ENCODE results near the gene TRPV3. TPM values are rescaled to one million over a fixed set of nuclear protein-coding genes. Genes with fewer than 3 reads are reported as not detected.

Gene TRPV3
- total RNA-seq, 1 experiment from 2014 or later: 3.6 TPM

DNA sequence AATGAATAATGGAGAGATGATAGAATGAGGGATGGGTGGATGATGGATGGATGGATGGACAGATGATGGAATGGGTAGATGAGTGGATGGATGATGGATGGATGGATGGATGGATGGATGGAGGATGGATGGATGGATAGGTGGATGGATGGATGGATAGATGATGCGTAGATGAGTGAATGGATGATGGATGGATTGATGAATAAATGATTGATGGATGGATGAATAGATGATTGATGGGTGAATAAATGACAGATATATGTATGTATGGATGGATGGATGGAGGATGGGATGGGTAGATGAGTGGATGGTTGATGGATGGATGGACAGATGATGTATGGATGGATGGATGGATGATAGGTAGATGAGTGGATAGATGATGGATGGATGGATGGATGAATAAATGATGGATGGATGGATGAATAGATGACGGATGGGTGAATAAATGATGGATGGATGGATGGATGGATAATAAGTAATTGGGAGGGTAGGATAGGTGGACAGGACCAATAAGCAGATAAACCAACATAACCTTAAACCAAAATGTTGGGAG is 7.9 kb downstream of the TRPV3 start:
- no peaks in the 10 kb centered on the region for H3K9me3 ChIP-seq (ENCODE audit: low read length)
- H3K36me3 ChIP-seq (ENCODE audit: low read depth, low read length): no peaks in the 10 kb centered on the region
- no peak overlapping the region for H3K4me2 ChIP-seq (ENCODE audit: low read length)
- ChIA-PET POLR2A (ENCODE audit: unreplicated experiment) (no interaction called here), CTCF (no interaction called here)
- no peaks in the 10 kb centered on the region for H3K9me2 ChIP-seq (replicated peaks; ENCODE audit: low read length)
- no peak overlapping the region for H2AFZ ChIP-seq (ENCODE audit: low read length)
- no TSS peak for BruUV-seq (replicated peaks)
- no peaks in the 10 kb centered on the region for H4K20me1 ChIP-seq (ENCODE audit: low read length)
- no peak overlapping the region for H3K4me3 ChIP-seq (ENCODE audit: low read length)
- H3K9ac ChIP-seq (ENCODE audit: low read length): no peak overlapping the region
- no peak for ATAC-seq
- peaks cover 8% of the 10 kb centered on the region; the same call in 1 of the 2 replicates for H3K4me1 ChIP-seq (ENCODE audit: insufficient read depth, low read length)
- intact Hi-C loops (cut with micrococcal nuclease): no loop called here
- H3K79me2 ChIP-seq (ENCODE audit: low read length): no peaks in the 10 kb centered on the region
- no peak overlapping the region for H3K27ac ChIP-seq (ENCODE audit: low read length)
- no peaks in the 10 kb centered on the region for H3F3A ChIP-seq (ENCODE audit: low read length, unreplicated experiment)
- TF ChIP-seq, protein P1, sequence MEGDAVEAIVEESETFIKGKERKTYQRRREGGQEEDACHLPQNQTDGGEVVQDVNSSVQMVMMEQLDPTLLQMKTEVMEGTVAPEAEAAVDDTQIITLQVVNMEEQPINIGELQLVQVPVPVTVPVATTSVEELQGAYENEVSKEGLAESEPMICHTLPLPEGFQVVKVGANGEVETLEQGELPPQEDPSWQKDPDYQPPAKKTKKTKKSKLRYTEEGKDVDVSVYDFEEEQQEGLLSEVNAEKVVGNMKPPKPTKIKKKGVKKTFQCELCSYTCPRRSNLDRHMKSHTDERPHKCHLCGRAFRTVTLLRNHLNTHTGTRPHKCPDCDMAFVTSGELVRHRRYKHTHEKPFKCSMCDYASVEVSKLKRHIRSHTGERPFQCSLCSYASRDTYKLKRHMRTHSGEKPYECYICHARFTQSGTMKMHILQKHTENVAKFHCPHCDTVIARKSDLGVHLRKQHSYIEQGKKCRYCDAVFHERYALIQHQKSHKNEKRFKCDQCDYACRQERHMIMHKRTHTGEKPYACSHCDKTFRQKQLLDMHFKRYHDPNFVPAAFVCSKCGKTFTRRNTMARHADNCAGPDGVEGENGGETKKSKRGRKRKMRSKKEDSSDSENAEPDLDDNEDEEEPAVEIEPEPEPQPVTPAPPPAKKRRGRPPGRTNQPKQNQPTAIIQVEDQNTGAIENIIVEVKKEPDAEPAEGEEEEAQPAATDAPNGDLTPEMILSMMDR (conservative IDR thresholded peaks at IDR 0.05; ENCODE audit: low read depth, low read length): no peak
- TF ChIP-seq EZH2 (IDR thresholded peaks at IDR 0.05; ENCODE audit: low read length, unreplicated experiment) (no peak), EZH2phosphoT487 (IDR thresholded peaks at IDR 0.05; ENCODE audit: borderline replicate concordance, low read length) (no peak)
- no peak for DNase-seq
- no peaks in the 10 kb centered on the region for H3K27me3 ChIP-seq (ENCODE audit: low read length)

DNA sequence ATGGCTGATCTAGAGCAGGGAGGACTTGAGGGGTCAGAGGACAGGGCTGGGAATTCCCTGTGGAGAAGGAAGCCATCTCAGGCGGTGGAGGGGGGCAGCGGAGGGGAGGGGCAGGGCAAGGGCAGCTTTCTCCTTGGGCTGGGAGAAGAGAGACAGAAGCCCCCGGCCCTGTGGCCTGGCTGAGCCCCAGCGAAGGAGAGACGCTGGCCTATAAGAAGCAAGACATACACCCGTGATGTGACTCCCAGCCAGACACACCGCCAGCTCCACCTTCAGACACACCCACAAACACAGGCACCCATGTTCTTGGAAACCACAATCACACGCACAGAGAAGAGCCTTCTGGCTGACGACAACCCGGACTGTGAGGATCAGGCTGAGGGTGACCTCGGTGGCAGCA is 10.0 kb downstream of the TRPV3 start:
- no peak overlapping the region for H3K9ac ChIP-seq (ENCODE audit: low read length)
- H3K4me1 ChIP-seq (ENCODE audit: insufficient read depth, low read length): peaks cover 8% of the 10 kb centered on the region; the same call in 1 of the 2 replicates
- H3K36me3 ChIP-seq (ENCODE audit: low read depth, low read length): no peaks in the 10 kb centered on the region
- TF ChIP-seq EZH2phosphoT487 (IDR thresholded peaks at IDR 0.05; ENCODE audit: borderline replicate concordance, low read length): no peak
- no peak for TF ChIP-seq EZH2 (IDR thresholded peaks at IDR 0.05; ENCODE audit: low read length, unreplicated experiment)
- TF ChIP-seq, protein P1 (conservative IDR thresholded peaks at IDR 0.05; ENCODE audit: low read depth, low read length): no peak
- H3K27ac ChIP-seq (ENCODE audit: low read length): no peak overlapping the region
- no peaks in the 10 kb centered on the region for H3K27me3 ChIP-seq (ENCODE audit: low read length)
- H3K4me2 ChIP-seq (ENCODE audit: low read length): no peak overlapping the region
- ChIA-PET CTCF (no interaction called here), POLR2A (ENCODE audit: unreplicated experiment) (no interaction called here)
- intact Hi-C loops (cut with micrococcal nuclease): no loop called here
- H2AFZ ChIP-seq (ENCODE audit: low read length): no peak overlapping the region
- H3K9me2 ChIP-seq (replicated peaks; ENCODE audit: low read length): no peaks in the 10 kb centered on the region
- H4K20me1 ChIP-seq (ENCODE audit: low read length): no peaks in the 10 kb centered on the region
- H3K4me3 ChIP-seq (ENCODE audit: low read length): no peak overlapping the region
- H3K79me2 ChIP-seq (ENCODE audit: low read length): no peaks in the 10 kb centered on the region
- H3K9me3 ChIP-seq (ENCODE audit: low read length): no peaks in the 10 kb centered on the region
- no peak for ATAC-seq
- no peaks in the 10 kb centered on the region for H3F3A ChIP-seq (ENCODE audit: low read length, unreplicated experiment)
- BruUV-seq (replicated peaks): no TSS peak
- no peak for DNase-seq

DNA sequence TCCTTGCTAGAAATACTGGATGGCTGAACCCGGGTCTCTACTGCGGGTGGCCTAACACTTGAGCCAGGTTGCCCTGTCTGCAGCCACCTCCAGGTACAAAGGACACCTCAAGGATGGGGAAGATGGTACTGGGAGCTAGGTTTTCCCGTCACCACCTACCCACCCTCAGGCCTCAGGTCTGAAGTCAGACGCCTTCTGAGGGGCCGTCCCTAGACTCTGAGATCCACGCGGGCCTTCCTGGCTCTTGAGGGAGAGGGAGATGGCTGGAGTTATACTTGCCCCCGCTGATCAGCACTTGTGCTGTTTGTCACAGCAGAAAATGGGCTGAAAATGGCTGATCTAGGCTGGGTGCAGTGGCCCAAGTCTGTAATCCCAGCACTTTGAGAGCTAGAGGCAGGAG is 10.6 kb downstream of the TRPV3 start:
- no peak overlapping the region for H3K4me2 ChIP-seq (ENCODE audit: low read length)
- intact Hi-C loops (cut with micrococcal nuclease): no loop called here
- H3K4me3 ChIP-seq (ENCODE audit: low read length): no peak overlapping the region
- no peaks in the 10 kb centered on the region for H4K20me1 ChIP-seq (ENCODE audit: low read length)
- no peaks in the 10 kb centered on the region for H3K36me3 ChIP-seq (ENCODE audit: low read depth, low read length)
- ChIA-PET POLR2A (ENCODE audit: unreplicated experiment) (no interaction called here), CTCF (no interaction called here)
- no peak for DNase-seq
- no TSS peak for BruUV-seq (replicated peaks)
- H3K9me2 ChIP-seq (replicated peaks; ENCODE audit: low read length): no peaks in the 10 kb centered on the region
- H3F3A ChIP-seq (ENCODE audit: low read length, unreplicated experiment): no peaks in the 10 kb centered on the region
- H2AFZ ChIP-seq (ENCODE audit: low read length): no peak overlapping the region
- no peaks in the 10 kb centered on the region for H3K79me2 ChIP-seq (ENCODE audit: low read length)
- no peaks in the 10 kb centered on the region for H3K27me3 ChIP-seq (ENCODE audit: low read length)
- TF ChIP-seq EZH2phosphoT487 (IDR thresholded peaks at IDR 0.05; ENCODE audit: borderline replicate concordance, low read length): no peak
- TF ChIP-seq, protein P1 (conservative IDR thresholded peaks at IDR 0.05; ENCODE audit: low read depth, low read length): no peak
- no peak for TF ChIP-seq EZH2 (IDR thresholded peaks at IDR 0.05; ENCODE audit: low read length, unreplicated experiment)
- no peak for ATAC-seq
- H3K9me3 ChIP-seq (ENCODE audit: low read length): no peaks in the 10 kb centered on the region
- H3K27ac ChIP-seq (ENCODE audit: low read length): no peak overlapping the region
- peaks cover 8% of the 10 kb centered on the region; the same call in 1 of the 2 replicates for H3K4me1 ChIP-seq (ENCODE audit: insufficient read depth, low read length)
- H3K9ac ChIP-seq (ENCODE audit: low read length): no peak overlapping the region
